Keratinocyte (primary cell): Measurements from ENCODE around the gene CMYA5. TPM values are rescaled to one million over a fixed set of nuclear protein-coding genes. Genes with fewer than 3 reads are reported as not detected.

Experiments
- DNase-seq: peaks from one replicate; pipeline ENCODE4 v3.0.0-alpha.2; 2011; ENCODE audit warnings: low read depth, missing footprints, low spot score
- FAIRE-seq: peaks from 2 replicates; lab custom pipeline; 2011; peaks lifted over from hg19 to GRCh38; lab: Jason Lieb, UNC
- H2AFZ ChIP-seq: 2 replicates; pipeline ENCODE4 v1.6.0; 2012; ENCODE audit warnings: low read length, control low read depth, inconsistent platforms; ENCODE audit not compliant: control insufficient read depth
- H3K27ac ChIP-seq: 2 replicates; pipeline ENCODE4 v1.5.1; 2011; ENCODE audit warnings: low read length; ENCODE audit not compliant: control insufficient read depth, insufficient read depth
- H3K27me3 ChIP-seq: 3 replicates; pipeline ENCODE4 v1.6.0; 2011; ENCODE audit warnings: low read length; ENCODE audit not compliant: control insufficient read depth, insufficient read depth; ENCODE audit errors: extremely low read depth
- H3K36me3 ChIP-seq, 2 experiments: 2 replicates in 1 of 2; 3 replicates in 1 of 2; pipeline ENCODE4 v1.5.1; 2011; ENCODE audit warnings: low read length in 2 of 2, mild to moderate bottlenecking in 1 of 2; ENCODE audit not compliant: control insufficient read depth in 2 of 2, insufficient read depth in 2 of 2; ENCODE audit errors: extremely low read depth in 1 of 2
- H3K4me1 ChIP-seq: 3 replicates; pipeline ENCODE4 v1.5.1; 2011; ENCODE audit warnings: low read length; ENCODE audit not compliant: control insufficient read depth, insufficient read depth; ENCODE audit errors: extremely low read depth
- H3K4me2 ChIP-seq: 3 replicates; pipeline ENCODE4 v1.6.0; 2011; ENCODE audit warnings: low read depth, low read length; ENCODE audit not compliant: control insufficient read depth, insufficient read depth; ENCODE audit errors: extremely low read depth
- H3K4me3 ChIP-seq, 3 experiments: fragments of 200-600 bp in 1 of 3; sonication (generic) in 1 of 3; 2 replicates in 2 of 3; 3 replicates in 1 of 3; pipeline ENCODE4 v1.5.1; 2011 to 2016; ENCODE audit warnings: low read length in 3 of 3, mild to moderate bottlenecking in 3 of 3, control low read depth in 2 of 3, inconsistent platforms in 1 of 3, low read depth in 1 of 3, mixed read lengths in 1 of 3, mixed run types in 1 of 3, moderate library complexity in 1 of 3; ENCODE audit not compliant: control insufficient read depth in 2 of 3, insufficient read depth in 2 of 3; ENCODE audit errors: extremely low read depth in 1 of 3
- H3K79me2 ChIP-seq: 2 replicates; pipeline ENCODE4 v1.6.0; 2012; ENCODE audit warnings: low read length; ENCODE audit not compliant: control insufficient read depth, insufficient read depth
- H3K9ac ChIP-seq: 3 replicates; pipeline ENCODE4 v1.6.0; 2011; ENCODE audit warnings: low read length; ENCODE audit not compliant: control insufficient read depth, insufficient read depth; ENCODE audit errors: extremely low read depth
- H3K9me1 ChIP-seq: 3 replicates; pipeline ENCODE4 v1.6.0; 2011; ENCODE audit warnings: low read length; ENCODE audit not compliant: control insufficient read depth, insufficient read depth; ENCODE audit errors: extremely low read depth
- H3K9me3 ChIP-seq: 2 replicates; pipeline ENCODE4 v1.5.1; 2012; ENCODE audit warnings: low read depth, low read length; ENCODE audit not compliant: control insufficient read depth
- H4K20me1 ChIP-seq: 3 replicates; pipeline ENCODE4 v1.6.0; 2011; ENCODE audit warnings: low read length; ENCODE audit not compliant: control insufficient read depth, insufficient read depth; ENCODE audit errors: extremely low read depth
- CTCF ChIP-seq, 3 experiments: IDR thresholded peaks in 1 of 3; conservative IDR thresholded peaks in 1 of 3; optimal IDR thresholded peaks in 1 of 3; 2 replicates in 2 of 3; 3 replicates in 1 of 3; pipeline versions ENCODE3 to v1.5.1; 2011; ENCODE audit warnings: low read length in 3 of 3, mild to moderate bottlenecking in 3 of 3, moderate library complexity in 2 of 3, control low read depth in 1 of 3, inconsistent platforms in 1 of 3; ENCODE audit not compliant: insufficient read depth in 2 of 3; ENCODE audit errors: extremely low read depth in 1 of 3
- EZH2 ChIP-seq: IDR thresholded peaks from one replicate; pipeline ENCODE4 v1.6.1; 2012; ENCODE audit warnings: inconsistent platforms, mild to moderate bottlenecking, low read length, moderate library complexity
- dilution Hi-C: fragments of 300-500 bp; cut with MboI; formaldehyde crosslinking; loops from one replicate; pipeline ENCODE4 v1.7.0; 2020; ENCODE audit warnings: low sequenced_read_pairs; ENCODE audit not compliant: extremely low pct_ligation_motif_present
- polyA plus RNA-seq, 5 experiments: library from polyadenylated mRNA; depleted of rRNA in 3 of 5; stranded (reverse) in 3 of 5; stranded (forward) in 1 of 5; unstranded in 1 of 5; fragments of >200 nt; gene quantifications; 1 replicate in 1 of 5; 2 replicates in 3 of 5; 3 replicates in 1 of 5; pipeline versions ENCODE4 v1.2.1 to v1.2.3, GENCODE V29; 2011 to 2012; ENCODE audit warnings: missing spikeins in 2 of 5, low read depth in 1 of 5, low replicate concordance in 1 of 5

CMYA5 gene
- polyA plus RNA-seq, 1 donor (not counting 4 experiments of a cell fraction or from before 2014, with no cell fraction given), result 0.25 TPM

GRCh38 chr5:79811904-79812303 is 122.3 kb downstream of the CMYA5 start:
- dilution Hi-C loops, result no loop called here
- DNase-seq, result no peak
- Histone ChIP-seq H3K27me3 (no peaks in the 10 kb centered on the region), H3K4me3 (no peak overlapping the region), H3K9me1 (no peaks in the 10 kb centered on the region), H3K9ac (no peak overlapping the region), H3K4me1 (no peaks in the 10 kb centered on the region), H3K4me2 (no peak overlapping the region), H3K9me3 (no peaks in the 10 kb centered on the region), H4K20me1 (no peaks in the 10 kb centered on the region), H3K27ac (no peak overlapping the region), H3K36me3 (no peaks in the 10 kb centered on the region), H3K79me2 (no peaks in the 10 kb centered on the region), H2AFZ (no peak overlapping the region)
- no peak for FAIRE-seq
- no peak for TF ChIP-seq CTCF (optimal IDR thresholded peaks at IDR 0.05 in 1 of 3, IDR thresholded peaks at IDR 0.05 in 1 of 3, conservative IDR thresholded peaks at IDR 0.05 in 1 of 3; ENCODE audit: extremely low read depth in 1 of 3, insufficient read depth in 2 of 3, low read length in 3 of 3)
- TF ChIP-seq EZH2, result no peak

GRCh38 chr5:79814699-79815098 is 125.1 kb downstream of the CMYA5 start:
- no peak overlapping the region for H2AFZ ChIP-seq
- no peak overlapping the region for H3K27ac ChIP-seq
- H3K4me3 ChIP-seq, result no peak overlapping the region
- FAIRE-seq (no peak), DNase-seq (no peak)
- H3K4me1 ChIP-seq, result no peaks in the 10 kb centered on the region
- no peaks in the 10 kb centered on the region for H4K20me1 ChIP-seq
- H3K9me3 ChIP-seq, result no peaks in the 10 kb centered on the region
- H3K9ac ChIP-seq, result no peak overlapping the region
- no peaks in the 10 kb centered on the region for H3K36me3 ChIP-seq
- no peak overlapping the region for H3K4me2 ChIP-seq
- H3K79me2 ChIP-seq, result no peaks in the 10 kb centered on the region
- TF ChIP-seq CTCF (optimal IDR thresholded peaks at IDR 0.05 in 1 of 3, IDR thresholded peaks at IDR 0.05 in 1 of 3, conservative IDR thresholded peaks at IDR 0.05 in 1 of 3; ENCODE audit: extremely low read depth in 1 of 3, insufficient read depth in 2 of 3, low read length in 3 of 3) (no peak), EZH2 (no peak)
- dilution Hi-C loops, result no loop called here
- no peaks in the 10 kb centered on the region for H3K9me1 ChIP-seq
- no peaks in the 10 kb centered on the region for H3K27me3 ChIP-seq
